Vagina (tissue), 2 donors: ENCODE measurements around the gene PPP1R9B.

Experiments
- CTCF ChIP-seq, 3 experiments: fragments of 450-650 bp in 2 of 3; fragments of 200-600 bp in 1 of 3; sonication (generic) in 1 of 3; IDR thresholded peaks; one replicate each; pipeline ENCODE4 v1.5.1; 2017 to 2019; ENCODE audit warnings: antibody characterized with exemption in 3 of 3, mild to moderate bottlenecking in 2 of 3, moderate library complexity in 2 of 3
- POLR2A ChIP-seq, 2 donors: fragments of 450-650 bp; IDR thresholded peaks; one replicate each; pipeline ENCODE4 v1.6.1; 2017; ENCODE audit warnings: antibody characterized with exemption in 2 of 2, mild to moderate bottlenecking in 2 of 2, moderate library complexity in 2 of 2
- POLR2AphosphoS5 ChIP-seq, 2 donors: sonication (generic); formaldehyde crosslinking; IDR thresholded peaks; one replicate each; pipeline ENCODE4 v1.9.0; 2017; ENCODE audit warnings: antibody characterized with exemption in 2 of 2, mild to moderate bottlenecking in 2 of 2, low read depth in 1 of 2; ENCODE audit not compliant: insufficient read depth in 1 of 2

DNA sequence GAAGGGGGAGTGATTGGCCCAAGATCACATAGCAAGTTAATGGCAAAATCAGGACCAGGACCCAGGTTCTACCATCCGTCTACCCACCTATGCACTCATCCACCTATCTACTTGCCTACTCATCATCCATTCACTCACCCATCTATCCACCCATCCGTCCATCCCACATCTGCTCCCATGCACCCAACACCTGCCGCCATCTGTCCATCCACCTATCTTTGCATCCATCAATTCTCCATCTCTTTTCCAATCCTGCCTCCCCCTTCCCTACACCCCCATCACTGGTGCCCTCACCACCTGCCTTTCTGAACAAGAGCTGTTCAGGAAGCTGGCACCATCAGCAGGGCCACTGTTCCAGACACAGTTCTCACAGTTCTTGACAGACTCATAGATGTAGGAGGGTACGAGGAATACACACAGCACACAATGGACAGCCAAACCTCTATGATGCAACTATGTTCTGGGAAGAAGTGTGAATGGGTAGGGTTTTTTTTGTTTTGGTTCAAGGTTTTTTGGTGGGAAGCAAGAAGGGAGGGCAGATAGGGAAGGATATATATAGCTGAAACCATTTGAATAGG lies 25.0 kb downstream of the PPP1R9B start:
- TF ChIP-seq CTCF (IDR thresholded peaks at IDR 0.05) (no peak), POLR2A (IDR thresholded peaks at IDR 0.05) (no peak), POLR2AphosphoS5 (IDR thresholded peaks at IDR 0.05; ENCODE audit: insufficient read depth in 1 of 2, low read depth in 1 of 2) (no peak)
